GM18511 (cell line): ENCODE results near the gene STK32B.

Experiments
- ATAC-seq: cut with Tn5 transposase; IDR thresholded peaks from one replicate; pipeline ENCODE4 v1.9.1; 2021; ENCODE audit warnings: mild to moderate bottlenecking, moderate library complexity; ENCODE audit not compliant: unreplicated experiment

STK32B gene

DNA sequence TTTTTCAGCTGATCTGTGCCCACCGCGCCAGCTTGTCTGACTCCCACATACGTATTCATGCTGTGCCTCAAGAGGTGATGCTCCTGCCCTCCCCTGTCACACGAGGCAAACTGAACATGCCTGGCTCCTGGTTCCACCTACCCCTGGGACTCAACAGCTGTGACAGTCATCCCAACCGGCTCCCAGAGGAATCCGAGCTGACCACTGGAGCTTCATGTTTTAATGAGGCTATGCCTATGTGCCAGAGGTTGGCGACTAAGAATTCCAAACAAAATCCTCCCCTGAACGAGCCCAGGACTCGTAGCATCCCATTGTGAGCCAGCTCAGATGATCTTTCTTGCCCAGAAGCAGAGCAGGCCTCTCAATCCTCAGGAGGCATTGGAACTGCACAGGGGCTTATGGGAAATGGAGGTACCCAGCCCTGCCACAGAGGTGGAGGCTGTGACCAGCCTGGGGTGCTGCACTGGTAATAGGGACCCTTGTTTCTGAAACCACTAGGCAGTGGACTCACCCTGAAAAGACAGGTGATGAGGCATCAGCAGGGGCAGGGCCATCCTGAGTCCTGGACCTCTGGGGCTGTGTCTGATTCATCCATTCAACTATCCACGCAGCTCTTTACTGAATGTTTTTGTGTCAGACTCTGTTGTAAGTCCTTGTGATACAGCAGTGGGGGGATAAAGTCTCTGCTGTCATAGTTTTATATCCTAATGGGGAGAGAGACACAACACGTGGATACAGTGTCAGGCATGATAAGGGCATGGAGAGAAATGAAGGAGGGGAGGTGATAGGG is 332.1 kb downstream of the STK32B start:
- ATAC-seq, result no peak

DNA sequence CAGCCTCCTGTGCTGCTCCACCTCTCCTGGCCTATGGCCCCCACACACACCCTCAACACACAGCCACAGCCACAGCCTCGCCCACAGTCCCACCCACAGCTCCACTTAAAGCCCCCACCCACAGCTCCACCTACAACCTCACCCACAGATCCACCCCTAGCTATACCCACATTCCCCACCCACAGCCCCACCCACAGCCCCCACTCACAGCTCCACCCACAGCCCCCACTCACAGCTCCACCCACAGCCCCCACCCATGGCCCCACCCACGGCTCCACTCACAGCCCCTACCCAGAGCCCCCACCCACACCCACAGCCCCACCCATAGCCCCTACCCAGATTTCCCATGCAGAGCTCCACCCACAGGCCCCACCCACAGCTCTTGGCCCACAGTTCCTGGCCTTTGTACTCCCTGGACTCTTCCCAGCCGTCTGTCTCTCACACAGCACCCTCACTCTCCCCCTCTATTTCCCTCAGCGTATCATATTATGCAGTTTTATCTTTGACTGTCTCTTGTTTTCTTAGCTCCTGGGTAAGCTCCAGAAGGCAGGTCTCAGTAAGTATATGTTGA is 334.5 kb downstream of the STK32B start:
- no peak for ATAC-seq

DNA sequence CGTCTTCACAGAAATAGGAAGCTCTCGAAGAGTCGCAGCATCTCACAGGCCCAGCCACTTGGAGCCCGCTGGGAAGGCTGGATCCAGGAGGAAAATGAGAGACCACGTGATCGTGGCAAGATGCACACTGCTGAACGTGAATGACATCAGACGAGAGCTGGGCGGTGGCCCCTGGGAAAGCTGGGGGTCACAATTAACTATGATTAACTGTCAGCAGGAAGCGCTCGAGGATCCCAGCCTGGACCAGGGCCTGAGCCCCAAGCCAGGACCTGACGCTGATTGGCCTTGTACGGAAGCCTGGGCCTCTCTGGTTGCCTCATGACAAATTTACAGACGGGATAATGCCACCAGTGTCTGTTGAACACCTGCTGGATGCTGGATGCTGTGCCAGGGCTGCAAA is 335.6 kb downstream of the STK32B start:
- ATAC-seq, result no peak

DNA sequence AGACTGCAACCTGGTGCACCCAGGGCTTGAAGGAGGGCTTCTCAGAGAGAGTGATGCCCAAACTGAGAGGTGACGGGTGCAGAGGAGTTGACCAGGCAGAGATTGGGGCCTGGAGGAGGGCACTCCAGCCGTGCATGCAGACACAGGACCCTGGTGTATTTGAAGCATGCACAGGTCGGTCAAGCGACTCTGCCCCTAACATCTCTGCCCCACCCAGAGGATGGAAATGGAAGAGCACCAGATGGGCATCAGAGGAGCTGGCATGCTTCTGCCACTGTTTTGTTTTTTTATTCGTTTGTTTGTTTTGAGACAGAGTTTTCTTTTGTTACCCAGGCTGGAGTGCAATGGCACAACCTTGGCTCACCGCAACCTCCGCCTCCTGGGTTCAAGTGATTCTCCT is 336.2 kb downstream of the STK32B start:
- ATAC-seq, result no peak

DNA sequence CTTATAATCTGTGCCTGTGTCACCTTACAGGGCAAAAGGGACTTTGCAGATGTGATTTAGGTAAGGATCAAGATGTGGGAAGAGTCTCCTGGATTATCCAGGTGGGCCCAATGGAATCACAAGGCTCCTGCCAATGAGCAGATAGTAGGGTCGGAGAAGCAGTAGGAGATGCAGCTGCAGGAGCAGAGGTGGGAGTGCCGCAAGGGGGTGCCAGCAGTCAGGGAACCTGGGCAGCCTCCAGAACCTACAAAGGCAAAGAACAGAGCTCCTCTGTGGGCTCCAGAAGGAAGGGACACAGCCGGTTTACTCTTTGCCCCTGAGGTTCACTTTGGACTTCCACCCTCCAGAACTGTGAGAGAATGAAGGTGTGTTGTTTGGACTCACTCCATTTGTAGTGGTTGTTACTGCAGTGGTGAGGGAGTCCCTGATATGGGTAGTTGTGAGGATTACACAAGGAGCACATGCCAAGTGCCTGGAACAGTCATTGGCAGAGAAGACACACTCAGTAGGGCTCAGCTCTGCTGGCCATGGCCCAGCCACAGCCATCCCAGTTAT is 338.6 kb downstream of the STK32B start:
- no peak for ATAC-seq

DNA sequence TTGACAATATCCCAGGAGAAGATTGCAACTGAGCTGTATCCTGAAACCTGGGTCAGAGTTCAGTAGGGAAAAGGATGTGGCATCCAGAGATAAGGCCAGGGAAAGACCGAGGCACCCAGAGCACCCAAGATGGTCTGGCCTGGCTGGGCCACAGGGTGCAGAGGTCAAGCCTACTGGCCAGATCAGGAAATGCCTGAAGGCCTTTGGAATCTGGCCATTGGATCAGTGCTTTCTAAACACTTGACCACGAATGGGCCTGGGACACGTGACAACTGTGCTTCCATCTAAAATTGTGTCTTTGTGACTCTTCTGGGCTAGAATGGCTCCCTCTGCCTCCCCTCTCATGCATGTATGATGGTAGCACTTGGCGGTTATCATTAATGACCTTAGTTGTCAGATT is 340.2 kb downstream of the STK32B start:
- no peak for ATAC-seq

DNA sequence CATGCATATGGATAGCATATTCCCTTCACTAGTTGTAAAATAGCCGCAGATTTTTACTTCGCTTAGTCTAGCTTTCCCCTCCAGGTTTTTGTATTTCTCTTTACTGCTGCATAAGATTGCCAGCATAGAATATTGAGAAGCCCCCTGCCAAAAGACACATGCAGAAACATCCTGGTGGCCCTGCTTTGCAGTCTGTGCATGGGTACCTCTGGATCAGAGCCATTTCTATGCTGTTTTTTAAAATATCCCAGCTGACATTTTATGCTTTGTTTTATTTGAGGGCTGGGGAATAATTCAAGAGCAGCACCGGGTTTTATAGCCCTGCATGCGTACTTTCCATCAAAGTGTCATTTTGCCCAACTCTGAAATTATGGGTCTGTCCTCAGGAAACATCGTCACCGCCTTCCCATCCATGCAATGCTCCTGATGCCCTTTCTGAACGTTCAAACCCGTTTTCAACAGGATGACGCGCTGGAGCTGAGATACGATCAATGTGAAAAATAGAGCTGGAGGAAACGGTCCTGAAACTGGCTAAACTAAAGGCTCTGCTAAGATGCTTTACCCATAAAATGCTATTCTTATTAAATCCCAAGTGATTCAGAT is 342.7 kb downstream of the STK32B start:
- no peak for ATAC-seq

DNA sequence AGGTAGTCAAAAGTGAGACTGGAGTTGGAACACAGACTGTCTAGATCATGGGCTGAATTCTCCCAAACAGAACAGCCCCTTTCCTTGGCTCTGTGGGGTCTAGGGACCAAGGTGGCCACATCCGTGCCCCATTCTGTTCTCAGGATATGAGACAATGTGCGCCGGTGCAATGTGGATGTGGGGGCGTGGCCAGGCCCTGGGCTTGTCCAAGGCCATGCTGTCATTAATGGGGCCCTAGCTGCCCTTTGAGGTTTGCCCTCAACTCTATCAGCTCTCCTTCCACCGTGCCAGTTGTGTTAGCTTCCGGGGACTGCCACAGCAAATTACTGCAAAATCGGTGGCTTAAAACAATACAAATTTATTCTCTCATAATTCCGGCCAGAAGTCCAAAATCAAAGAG is 344.5 kb downstream of the STK32B start:
- ATAC-seq, result no peak

DNA sequence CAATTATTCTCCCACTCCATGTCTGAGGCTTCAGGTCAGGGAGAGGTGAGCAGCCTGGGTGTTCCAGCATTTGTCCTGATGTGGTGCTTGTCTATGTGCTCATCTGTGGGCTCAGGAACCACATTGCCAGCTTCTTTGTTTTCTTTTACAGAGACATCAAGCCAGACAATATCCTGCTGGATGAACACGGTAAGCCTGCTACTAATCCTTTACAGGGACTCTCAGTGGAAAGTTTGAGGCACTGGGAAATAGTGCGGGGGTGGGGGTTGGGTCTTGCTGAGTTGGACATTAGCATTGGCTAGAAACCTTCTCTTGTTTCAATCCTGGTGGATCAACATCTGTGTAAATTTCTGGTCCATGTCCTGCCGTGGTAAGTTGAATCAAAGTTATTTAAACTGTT is 346.8 kb downstream of the STK32B start:
- ATAC-seq, result no peak

DNA sequence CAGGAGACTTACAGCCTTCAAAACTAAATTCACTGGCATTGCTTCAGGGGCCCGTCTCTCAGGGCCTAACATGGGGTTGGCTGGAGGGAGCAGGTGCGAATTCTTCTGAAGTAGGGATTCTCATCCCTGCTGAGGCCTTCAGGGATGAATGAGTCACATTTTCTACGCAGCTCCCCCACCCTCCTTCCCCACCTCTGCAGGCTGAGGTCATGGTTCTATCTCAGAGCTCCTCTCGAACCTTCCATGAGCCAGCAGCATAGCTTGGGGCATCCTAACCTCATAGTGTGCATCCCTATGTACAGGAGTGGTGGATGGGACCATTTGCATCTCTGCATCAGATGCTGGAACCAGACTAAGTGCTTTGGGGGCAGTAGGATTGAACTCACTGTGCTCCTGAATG is 347.8 kb downstream of the STK32B start:
- no peak for ATAC-seq

DNA sequence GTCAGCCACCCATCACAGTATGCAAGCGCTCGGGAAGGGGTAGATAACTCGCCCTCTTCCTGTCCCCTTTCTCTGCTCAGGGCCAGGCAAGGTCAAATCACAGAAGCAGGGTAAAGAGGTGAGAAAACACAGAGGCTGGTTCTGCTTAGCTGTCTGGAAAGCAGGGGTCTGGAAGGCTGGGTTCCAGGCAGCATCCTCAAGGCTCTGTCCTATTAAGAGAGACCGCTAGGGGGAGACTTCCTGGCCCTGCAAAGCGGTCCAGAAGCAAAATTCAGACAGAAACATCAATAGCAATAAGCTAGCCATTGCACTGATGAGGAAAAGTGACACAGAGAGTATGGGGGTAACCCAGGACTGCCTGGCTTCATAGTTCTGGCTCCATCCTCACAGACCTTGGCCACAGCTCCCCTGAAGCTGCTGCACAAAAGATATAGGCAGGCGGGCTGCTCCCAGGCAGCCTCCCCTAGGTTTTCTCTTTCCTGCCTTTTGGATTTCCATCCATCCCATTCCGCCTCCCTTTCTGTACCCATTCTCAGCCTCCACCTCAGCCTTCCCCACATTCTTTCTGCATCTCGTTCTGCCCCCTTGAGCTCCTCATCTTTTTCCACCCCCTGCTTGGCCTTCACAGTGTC is 348.6 kb downstream of the STK32B start:
- no peak for ATAC-seq

DNA sequence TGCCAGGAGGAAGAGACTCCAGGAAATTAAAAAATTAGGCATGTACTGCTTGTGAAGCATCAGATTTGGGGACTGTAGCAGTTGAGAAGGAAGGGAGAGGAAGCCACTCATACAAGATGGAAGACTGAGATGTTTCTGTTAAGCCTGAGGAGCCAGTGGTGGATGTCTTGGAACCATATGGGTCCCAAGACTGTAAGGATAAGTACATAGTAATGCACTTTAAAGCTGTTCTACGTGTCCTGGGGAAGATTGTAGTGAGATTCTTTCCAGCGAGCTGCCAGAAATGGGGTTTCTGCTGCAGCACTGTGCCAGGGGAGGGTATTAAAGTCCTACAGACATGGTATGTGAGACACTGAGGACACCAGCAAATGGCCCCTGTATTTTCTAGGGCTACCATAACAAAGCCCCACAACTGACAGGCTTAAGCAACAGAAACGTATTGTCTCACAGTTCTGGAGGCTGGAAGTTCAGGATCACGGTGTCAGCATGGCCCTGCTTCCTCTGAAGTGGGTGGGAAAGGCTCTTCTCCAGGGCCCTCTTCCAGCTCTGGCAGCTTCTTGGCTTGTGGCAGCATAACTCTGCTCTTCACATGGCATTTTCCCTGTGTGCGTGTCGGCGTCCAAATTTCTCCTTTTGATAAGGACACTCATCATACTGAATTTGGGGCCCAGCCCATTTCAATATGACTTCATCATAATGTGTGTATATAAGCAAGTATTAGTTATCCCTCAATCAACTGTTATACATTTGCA is 352.6 kb downstream of the STK32B start:
- ATAC-seq, result no peak

DNA sequence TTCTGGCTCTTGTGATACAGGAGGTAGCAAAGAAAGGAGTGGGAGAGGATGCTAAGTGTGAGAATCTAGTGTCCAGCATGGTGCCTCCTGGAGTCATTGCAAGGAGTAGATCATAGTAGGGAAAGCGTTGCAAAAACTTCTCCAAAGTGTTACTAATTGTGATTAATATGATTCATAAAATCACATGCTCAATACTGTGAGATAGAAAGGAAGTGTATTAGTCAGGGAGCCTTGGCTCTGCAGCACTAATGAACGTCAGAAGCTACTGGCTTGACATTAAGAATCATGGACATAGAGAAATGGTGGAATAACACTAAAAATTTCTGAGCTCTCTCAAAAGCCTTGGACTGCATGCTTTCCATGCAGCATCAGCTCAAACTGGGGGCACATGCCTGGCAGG is 358.0 kb downstream of the STK32B start:
- ATAC-seq, result no peak

DNA sequence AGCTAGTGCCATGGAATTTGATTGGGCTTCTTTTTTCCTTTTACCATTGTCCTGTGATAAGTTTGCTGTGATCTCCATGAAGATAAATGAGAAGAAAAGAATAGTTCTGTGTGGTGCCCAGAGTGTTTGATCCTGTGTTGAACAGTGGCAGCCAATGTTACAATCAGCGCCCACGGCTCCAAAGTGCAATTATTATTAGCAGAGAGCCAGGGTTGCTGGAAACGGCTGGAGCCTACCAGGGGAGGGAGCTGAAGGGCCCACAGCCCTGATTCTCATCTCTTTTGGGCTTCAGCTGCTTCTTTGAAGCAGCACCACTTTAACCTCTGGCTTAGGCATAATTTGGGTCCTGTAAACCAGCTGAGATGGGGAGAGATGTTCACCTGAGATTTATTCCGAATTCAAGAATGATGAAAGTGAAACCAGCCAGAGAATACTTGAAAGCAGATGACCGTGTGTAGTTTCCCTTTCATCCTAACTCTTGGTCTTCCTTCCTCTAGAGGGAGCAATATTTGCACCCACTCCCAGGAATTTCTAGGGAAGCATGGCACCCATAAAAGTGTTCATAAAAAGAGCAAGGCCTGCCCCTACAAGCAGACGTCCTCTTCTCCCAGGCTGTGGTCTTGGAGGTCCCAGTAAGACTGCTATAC is 358.8 kb downstream of the STK32B start:
- no peak for ATAC-seq

DNA sequence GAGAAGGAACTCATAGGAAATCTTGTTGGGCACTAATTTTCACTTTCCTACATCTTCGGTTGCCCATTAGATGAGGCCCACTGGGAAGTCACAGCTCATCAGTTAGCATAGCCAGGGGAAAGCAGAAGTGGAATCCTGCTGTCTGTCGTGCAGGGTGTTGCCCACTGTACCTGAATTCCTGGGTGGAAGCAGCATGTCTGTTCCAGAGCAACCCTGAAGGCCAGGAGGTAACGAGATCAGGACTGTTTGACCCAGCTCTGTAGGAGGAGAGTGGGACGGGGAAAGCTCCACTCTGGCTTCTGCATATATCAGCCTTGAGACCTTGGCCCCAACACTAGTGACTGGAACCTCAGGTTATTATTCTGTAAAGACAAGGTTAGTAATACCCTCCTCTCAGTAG is 361.0 kb downstream of the STK32B start:
- no peak for ATAC-seq

DNA sequence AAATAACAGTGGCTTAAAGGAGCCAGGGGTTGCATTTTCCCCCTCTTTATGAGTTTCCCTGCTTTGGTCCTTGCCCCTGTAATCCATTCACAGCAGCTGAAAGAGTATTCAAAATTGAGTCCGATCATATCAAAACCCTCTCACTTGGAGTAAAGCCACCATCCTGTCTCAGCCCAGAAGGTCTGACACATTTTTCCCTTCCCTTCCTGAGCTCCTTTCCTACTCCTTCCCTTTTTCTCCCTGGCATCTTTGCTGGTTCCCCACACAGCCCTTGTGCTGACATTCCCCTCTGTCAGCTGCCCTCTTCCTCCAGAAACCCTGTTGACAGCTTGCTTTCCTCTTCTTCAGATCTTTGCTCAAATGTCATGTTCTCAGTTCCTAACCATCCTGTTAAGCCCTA is 361.5 kb downstream of the STK32B start:
- ATAC-seq, result no peak

DNA sequence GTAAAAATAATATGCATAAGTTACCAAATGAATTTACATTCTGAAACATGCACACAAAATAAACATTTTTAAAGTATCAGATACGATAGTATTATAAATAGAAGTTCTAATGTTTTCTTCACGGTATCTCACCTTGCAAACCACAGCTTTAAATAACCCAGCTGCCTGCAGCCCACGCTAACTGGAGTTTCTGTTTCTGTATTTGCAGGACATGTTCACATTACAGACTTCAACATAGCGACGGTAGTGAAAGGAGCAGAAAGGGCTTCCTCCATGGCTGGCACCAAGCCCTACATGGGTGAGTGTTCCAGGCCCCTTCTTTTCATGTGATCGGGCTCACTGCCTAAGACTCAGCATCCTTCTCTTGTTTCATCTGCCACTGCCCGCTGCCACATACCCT is 365.4 kb downstream of the STK32B start:
- ATAC-seq, result no peak

DNA sequence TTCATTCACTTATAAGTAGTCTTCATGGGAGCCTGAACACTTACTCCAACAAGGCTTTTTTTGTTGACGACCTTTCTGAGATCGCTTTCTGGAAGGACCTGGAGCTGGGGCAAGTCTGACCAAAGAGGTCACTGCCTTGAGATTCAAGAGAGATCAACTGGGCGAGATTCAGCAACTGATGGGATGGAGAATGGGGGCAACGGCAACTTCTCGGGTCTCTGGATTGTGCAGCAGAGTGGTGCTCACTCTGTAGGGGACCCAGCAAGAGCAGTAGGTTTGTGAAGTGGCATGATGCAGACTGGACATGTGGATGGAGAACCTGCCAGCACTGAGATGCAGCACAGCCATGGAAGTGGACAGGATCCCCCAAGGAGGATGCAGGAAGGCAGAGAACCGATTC is 369.0 kb downstream of the STK32B start:
- ATAC-seq, result no peak

DNA sequence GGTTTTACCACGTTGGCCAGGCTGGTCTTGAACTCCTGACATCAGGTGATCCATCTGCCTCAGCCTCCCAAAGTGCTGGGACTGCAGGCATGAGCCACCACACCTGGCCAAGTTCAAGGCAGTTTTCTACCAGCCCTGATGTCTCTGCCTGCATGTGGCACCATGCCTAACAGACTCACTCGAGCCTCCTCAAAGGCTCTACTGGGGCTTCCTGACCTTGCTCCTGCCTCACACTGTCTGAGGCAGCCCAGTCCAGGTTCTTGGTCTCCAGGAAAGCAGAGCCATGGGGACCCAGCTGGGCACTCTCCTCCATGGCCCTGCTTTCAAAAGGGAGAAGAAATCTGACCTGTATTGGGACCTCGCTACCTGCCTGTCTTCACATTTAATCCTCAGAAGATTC is 370.1 kb downstream of the STK32B start:
- ATAC-seq, result no peak

DNA sequence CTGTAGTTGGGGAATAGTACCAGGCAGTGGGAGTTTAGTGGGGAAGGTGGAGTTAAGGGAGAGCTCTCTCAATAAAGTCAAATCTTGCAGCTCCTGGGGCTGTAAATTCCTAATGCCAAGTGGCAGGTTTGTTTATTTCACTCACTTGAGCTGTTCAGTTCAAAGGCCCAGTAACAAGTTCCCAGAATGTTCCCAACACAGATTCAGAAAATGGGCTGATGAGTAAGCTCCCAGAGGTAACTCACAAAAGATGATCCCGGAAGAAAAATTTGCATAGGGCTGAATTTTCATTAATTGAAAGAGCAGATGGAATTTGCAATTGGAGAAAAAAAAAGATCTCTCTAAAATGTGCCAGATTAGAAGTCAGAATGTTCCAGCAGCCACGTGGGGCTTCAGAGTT is 370.9 kb downstream of the STK32B start:
- no peak for ATAC-seq

DNA sequence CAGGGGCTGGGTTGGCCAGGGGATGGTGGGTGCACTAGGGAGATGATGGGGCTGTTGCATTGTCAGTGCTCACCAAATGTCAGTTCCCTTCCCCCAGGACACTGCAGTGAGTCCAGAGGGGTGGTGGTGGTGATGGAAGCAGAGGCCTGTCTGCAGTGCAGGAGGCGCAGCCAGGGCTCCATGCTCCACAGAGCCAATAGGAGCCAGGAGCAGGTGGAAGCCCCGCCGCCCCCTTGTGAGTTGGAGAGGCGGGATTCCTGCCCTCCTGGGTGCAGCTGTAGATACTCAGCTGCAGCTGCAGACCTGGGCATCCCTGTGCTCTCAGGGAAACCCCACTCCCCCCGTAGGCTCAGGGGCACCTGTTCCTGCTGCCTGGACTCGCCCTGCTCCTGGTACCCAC is 372.4 kb downstream of the STK32B start:
- ATAC-seq, result no peak
